ENCODE results near the gene IL2RG.

GRCh38 chrX:71085900-71086299 is 25.5 kb downstream of the IL2RG start:
- no peak for TF ChIP-seq POLR2A (IDR thresholded peaks at IDR 0.05)
- no peak for TF ChIP-seq CTCF (IDR thresholded peaks at IDR 0.05)
- no peak for TF ChIP-seq EP300 (IDR thresholded peaks at IDR 0.05)
